Esophagus mucosa (tissue), 1 donor: ENCODE measurements around the gene UTP4. TPM values are rescaled to one million over a fixed set of nuclear protein-coding genes. Genes with fewer than 3 reads are reported as not detected.
"Not testable (repeated sequence)": the region's sequence is repeated elsewhere in the genome, so short reads cannot be mapped to it uniquely, and the experiment has no call there.

ENCODE experiments used
- ATAC-seq: fragments of 200-7000 bp; cut with Tn5 transposase; one replicate; pipeline ENCODE4 v1.9.1; 2020
- total RNA-seq: library from RNA; stranded (reverse); gene quantifications from one replicate; pipeline ENCODE4 v1.2.4, GENCODE V29; 2023
- donor health status: DM: yes; HTN: yes; CAD: no.

The UTP4 gene
- total RNA-seq, 1 donor from 2014 or later, result 30.2 TPM

GRCh38 chr16:69111216-69111875 is 21.1 kb upstream of the UTP4 start:
- ATAC-seq, result no peak

- peak; percentile 0 for ATAC-seq
Measured at GRCh38 chr16:69111876-69112230, 20.6 kb upstream of the UTP4 start.

- ATAC-seq, result peak; percentile 30
Measured at GRCh38 chr16:69112285-69113129, 19.9 kb upstream of the UTP4 start.

- no peak for ATAC-seq
Measured at GRCh38 chr16:69113216-69113615, 19.2 kb upstream of the UTP4 start.

GRCh38 chr16:69114346-69114975 is 18.0 kb upstream of the UTP4 start:
- no peak for ATAC-seq

GRCh38 chr16:69114976-69115355 is 17.5 kb upstream of the UTP4 start:
- ATAC-seq, result no peak

- no peak for ATAC-seq
Measured at GRCh38 chr16:69115361-69115760, 17.1 kb upstream of the UTP4 start.

- no peak for ATAC-seq
Measured at GRCh38 chr16:69115837-69116236, 16.6 kb upstream of the UTP4 start.

- no peak for ATAC-seq
Measured at GRCh38 chr16:69116256-69116875, 16.1 kb upstream of the UTP4 start.

GRCh38 chr16:69116906-69117305 is 15.5 kb upstream of the UTP4 start:
- ATAC-seq, result peak; percentile 19

- ATAC-seq, result no peak
Measured at GRCh38 chr16:69118468-69118867, 14.0 kb upstream of the UTP4 start.

- no peak for ATAC-seq
Measured at GRCh38 chr16:69118994-69119393, 13.5 kb upstream of the UTP4 start.

GRCh38 chr16:69119536-69119935 is 12.9 kb upstream of the UTP4 start:
- peak; percentile 10 for ATAC-seq

GRCh38 chr16:69120096-69120664 is 12.3 kb upstream of the UTP4 start:
- no peak for ATAC-seq

GRCh38 chr16:69123910-69124309 is 8.5 kb upstream of the UTP4 start:
- peak; percentile 62 for ATAC-seq

- ATAC-seq, result not testable (repeated sequence)
Measured at GRCh38 chr16:69124406-69124805, 8.0 kb upstream of the UTP4 start.

GRCh38 chr16:69124961-69125360 is 7.5 kb upstream of the UTP4 start:
- ATAC-seq, result not testable (repeated sequence)

GRCh38 chr16:69126221-69126620 is 6.2 kb upstream of the UTP4 start:
- ATAC-seq, result no peak

- not testable (repeated sequence) for ATAC-seq
Measured at GRCh38 chr16:69126801-69127200, 5.6 kb upstream of the UTP4 start.

- ATAC-seq, result no peak
Measured at GRCh38 chr16:69127966-69128510, 4.4 kb upstream of the UTP4 start.

- ATAC-seq, result no peak
Measured at GRCh38 chr16:69130461-69130860, 2.0 kb upstream of the UTP4 start.

- no peak for ATAC-seq
Measured at GRCh38 chr16:69131167-69131838, 1.1 kb upstream of the UTP4 start.
